DOHH2 (cell line): ENCODE results near the gene SOHLH2.

Experiments used
- H3F3A ChIP-seq: fragments of 200-600 bp; sonication (generic), shearing (Covaris generic); 2 replicates; pipeline ENCODE4 v1.6.0; 2016; ENCODE audit warnings: antibody characterized with exemption, mild to moderate bottlenecking; ENCODE audit not compliant: control insufficient read depth, insufficient read depth
- H3K27ac ChIP-seq: fragments of 200-600 bp; sonication (generic); 2 replicates; pipeline ENCODE4 v1.5.1; 2014; ENCODE audit warnings: low read depth, mild to moderate bottlenecking, low read length, moderate library complexity
- H3K27me3 ChIP-seq: fragments of 200-600 bp; sonication (generic); 2 replicates; pipeline ENCODE4 v1.6.1; 2014; ENCODE audit warnings: mild to moderate bottlenecking, low read length, mixed read lengths; ENCODE audit not compliant: control insufficient read depth
- H3K36me3 ChIP-seq: fragments of 200-600 bp; sonication (generic); 2 replicates; pipeline ENCODE4 v1.6.1; 2014; ENCODE audit warnings: mild to moderate bottlenecking, low read length, moderate library complexity, mixed read lengths; ENCODE audit not compliant: control insufficient read depth
- H3K4me1 ChIP-seq: fragments of 200-600 bp; sonication (generic); 2 replicates; pipeline ENCODE4 v1.6.1; 2014; ENCODE audit warnings: mild to moderate bottlenecking, low read length, mixed read lengths; ENCODE audit not compliant: control insufficient read depth
- H3K4me2 ChIP-seq: fragments of 200-600 bp; sonication (generic); 2 replicates; pipeline ENCODE4 v1.6.0; 2014; ENCODE audit warnings: mild to moderate bottlenecking, low read length, moderate library complexity
- H3K4me3 ChIP-seq: fragments of 200-600 bp; sonication (generic); 2 replicates; pipeline ENCODE4 v1.5.1; 2014; ENCODE audit warnings: mild to moderate bottlenecking, low read length, mixed read lengths
- H3K79me2 ChIP-seq: fragments of 200-600 bp; sonication (generic); 2 replicates; pipeline ENCODE4 v1.6.1; 2014; ENCODE audit warnings: mild to moderate bottlenecking, low read length, mixed read lengths; ENCODE audit not compliant: control insufficient read depth
- H3K9me2 ChIP-seq: fragments of 200-600 bp; sonication (generic); replicated peaks from 2 replicates; pipeline ENCODE4 v1.6.1; 2014; ENCODE audit warnings: mild to moderate bottlenecking, low read length, mixed read lengths; ENCODE audit not compliant: control insufficient read depth
- H3K9me3 ChIP-seq: fragments of 200-600 bp; sonication (generic); 2 replicates; pipeline ENCODE4 v1.6.1; 2014; ENCODE audit warnings: antibody characterized with exemption, low read length, mixed read lengths; ENCODE audit not compliant: control insufficient read depth, insufficient read depth
- H4K20me1 ChIP-seq: fragments of 200-600 bp; sonication (generic); 2 replicates; pipeline ENCODE4 v1.6.0; 2014; ENCODE audit warnings: low read depth, mild to moderate bottlenecking, antibody characterized with exemption, low read length, moderate library complexity; ENCODE audit not compliant: control insufficient read depth, insufficient read depth
- CTCF ChIP-seq: fragments of 200-600 bp; sonication (generic); IDR thresholded peaks from one replicate; pipeline ENCODE4 v1.5.1; 2014; ENCODE audit warnings: antibody characterized with exemption, mild to moderate bottlenecking, low read depth, low read length; ENCODE audit not compliant: poor library complexity, severe bottlenecking
- EZH2phosphoT487 ChIP-seq: fragments of 200-600 bp; sonication (generic); IDR thresholded peaks from 2 replicates; pipeline ENCODE4 v1.6.1; 2017; ENCODE audit warnings: borderline replicate concordance, mild to moderate bottlenecking, antibody characterized with exemption, low read length, moderate library complexity, mixed read lengths

SOHLH2 gene

DNA sequence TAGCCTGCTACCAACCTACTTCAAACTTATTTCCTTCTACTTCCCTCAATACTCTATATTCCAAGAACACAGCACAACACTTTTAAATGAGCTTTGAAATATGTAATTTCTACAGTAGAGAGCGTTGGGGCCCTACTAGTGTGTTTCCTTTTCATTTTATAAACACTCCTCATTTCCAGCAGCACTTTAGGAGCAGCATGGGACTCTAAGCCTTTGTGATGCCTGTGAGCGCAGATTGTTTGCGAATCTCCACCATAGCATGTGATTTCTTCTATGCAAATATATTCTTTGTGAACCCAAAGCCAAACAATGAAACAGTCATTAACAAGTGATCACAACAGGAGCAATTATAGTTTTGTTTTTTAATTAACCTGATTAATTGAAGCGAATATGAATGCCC lies 3.6 kb downstream of the SOHLH2 start:
- Histone ChIP-seq H3K79me2 (no peaks in the 10 kb centered on the region), H3K4me3 (no peak overlapping the region), H3K4me1 (no peaks in the 10 kb centered on the region), H4K20me1 (no peaks in the 10 kb centered on the region), H3K4me2 (no peak overlapping the region), H3F3A (no peaks in the 10 kb centered on the region), H3K36me3 (no peaks in the 10 kb centered on the region), H3K9me2 (no peaks in the 10 kb centered on the region), H3K27me3 (no peaks in the 10 kb centered on the region), H3K27ac (no peak overlapping the region), H3K9me3 (peaks cover 3% of the 10 kb centered on the region; the same call in 1 of the 2 replicates)
- TF ChIP-seq CTCF (no peak), EZH2phosphoT487 (no peak)

GRCh38 chr13:36207672-36208071 lies 6.7 kb downstream of the SOHLH2 start:
- no peaks in the 10 kb centered on the region for H3K4me1 ChIP-seq

DNA sequence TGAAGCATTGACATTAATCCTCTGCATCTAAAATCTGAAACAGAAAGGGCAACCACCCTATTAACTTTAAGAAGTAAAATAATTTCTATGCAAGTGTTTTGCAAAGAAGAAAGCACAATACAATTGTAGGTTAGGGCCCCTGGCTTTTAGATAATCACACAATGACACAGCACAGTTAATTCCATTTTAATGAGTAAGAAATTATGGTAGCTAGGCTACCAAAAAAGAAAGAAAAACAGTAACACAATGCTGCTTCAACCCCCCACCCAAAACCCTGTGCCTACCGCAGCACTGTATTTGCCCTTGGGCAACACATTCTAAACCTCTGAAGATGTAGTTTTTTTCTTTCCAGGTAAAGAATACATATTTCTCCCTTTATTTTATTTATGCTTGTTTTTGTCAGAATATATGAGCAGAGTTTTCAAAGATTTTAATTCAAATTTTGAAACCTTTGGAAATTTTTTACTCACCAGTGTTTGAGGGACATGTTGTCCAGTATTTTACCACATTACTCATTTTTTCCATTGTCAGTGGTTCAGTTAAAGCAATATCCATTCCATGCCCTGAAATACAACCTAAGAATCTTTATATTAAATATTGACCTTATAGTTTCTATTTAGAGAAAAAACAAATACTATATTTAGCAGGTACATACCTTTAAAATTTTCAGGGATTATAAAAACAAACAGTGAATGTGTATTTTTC lies 21.1 kb downstream of the SOHLH2 start:
- TF ChIP-seq CTCF (no peak), EZH2phosphoT487 (no peak)
- H3K4me2 ChIP-seq, result no peak overlapping the region
- no peak overlapping the region for H3K4me3 ChIP-seq
- no peak overlapping the region for H3K27ac ChIP-seq
- H3K27me3 ChIP-seq, result no peaks in the 10 kb centered on the region
- H3K4me1 ChIP-seq, result no peaks in the 10 kb centered on the region
- H3K9me3 ChIP-seq, result no peaks in the 10 kb centered on the region
- no peaks in the 10 kb centered on the region for H3K9me2 ChIP-seq
- H3K36me3 ChIP-seq, result no peaks in the 10 kb centered on the region
- H3K79me2 ChIP-seq, result no peaks in the 10 kb centered on the region
- H3F3A ChIP-seq, result no peaks in the 10 kb centered on the region
- no peaks in the 10 kb centered on the region for H4K20me1 ChIP-seq

More at GRCh38 chr13:36207672-36208071, 6.7 kb downstream of the SOHLH2 start:
- H3K36me3 ChIP-seq, result no peaks in the 10 kb centered on the region
- no peaks in the 10 kb centered on the region for H3K9me2 ChIP-seq
- H3K27me3 ChIP-seq, result no peaks in the 10 kb centered on the region
- no peaks in the 10 kb centered on the region for H4K20me1 ChIP-seq
- no peaks in the 10 kb centered on the region for H3K79me2 ChIP-seq
- H3K27ac ChIP-seq, result no peak overlapping the region
- H3K4me3 ChIP-seq, result no peak overlapping the region
- no peaks in the 10 kb centered on the region for H3K9me3 ChIP-seq
- no peak overlapping the region for H3K4me2 ChIP-seq
- H3F3A ChIP-seq, result no peaks in the 10 kb centered on the region
- TF ChIP-seq CTCF, result no peak
- no peak for TF ChIP-seq EZH2phosphoT487
